ENCODE data around the gene GTPBP4. TPM values are rescaled to one million over a fixed set of nuclear protein-coding genes. Genes with fewer than 3 reads are reported as not detected.

Gene GTPBP4
- total RNA-seq, 1 experiment from 2014 or later, result 111 TPM

DNA sequence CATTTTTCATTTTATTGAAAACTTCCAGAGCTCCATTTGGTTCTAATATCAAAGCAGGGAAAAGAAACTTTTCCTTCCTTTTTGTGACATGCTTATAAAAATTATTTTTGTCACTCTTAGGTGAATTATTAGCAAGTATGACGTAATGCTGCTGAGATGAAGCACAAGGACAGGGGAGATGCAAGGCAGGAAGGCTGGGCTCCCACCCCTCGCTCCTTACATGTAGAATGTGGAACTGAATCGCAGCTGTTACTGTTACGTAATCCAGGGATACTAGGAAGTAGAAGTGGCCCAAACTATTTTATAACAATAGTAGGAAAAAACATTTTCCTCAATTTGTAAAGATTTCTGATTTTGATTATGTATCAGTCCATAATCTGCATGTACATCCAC, 17.1 kb upstream of the GTPBP4 start:
- ATAC-seq, result no peak
- no peaks in the 10 kb centered on the region; the same call in 1 of the 2 replicates for H3K27me3 ChIP-seq (ENCODE audit: insufficient read depth, low read length)
- RAD21 ChIA-PET (ENCODE audit: low non-redundant PET in 1 of 2, low total read pairs in 2 of 2, uncharacterized antibody in 2 of 2, unreplicated experiment in 2 of 2), result no interaction called here
- H2AFZ ChIP-seq (ENCODE audit: low read depth, low read length, poor library complexity, severe bottlenecking), result no peak overlapping the region
- POLR2A ChIA-PET, result no interaction called here
- no peaks in the 10 kb centered on the region for H3K79me2 ChIP-seq (ENCODE audit: insufficient read depth, low read length)
- BruUV-seq (replicated peaks), result no TSS peak
- H3K9me2 ChIP-seq (ENCODE audit: insufficient read depth), result no peaks in the 10 kb centered on the region
- H3K27ac ChIP-seq (ENCODE audit: low read depth, low read length), result no peak overlapping the region
- H3K4me2 ChIP-seq (ENCODE audit: low read length), result no peak overlapping the region
- no peaks in the 10 kb centered on the region for H3K9me3 ChIP-seq (ENCODE audit: control insufficient read depth in 1 of 2, insufficient read depth in 1 of 2, low read depth in 1 of 2, low read length in 2 of 2)
- CTCF ChIA-PET, result no interaction called here
- H3K36me3 ChIP-seq (ENCODE audit: control insufficient read depth in 1 of 2, insufficient read depth in 2 of 2, low read length in 2 of 2), result no peaks in the 10 kb centered on the region
- no peak overlapping the region for H3K4me3 ChIP-seq (replicated peaks in 1 of 2; ENCODE audit: low read depth in 1 of 2, low read length in 2 of 2)
- TF ChIP-seq, protein P1, sequence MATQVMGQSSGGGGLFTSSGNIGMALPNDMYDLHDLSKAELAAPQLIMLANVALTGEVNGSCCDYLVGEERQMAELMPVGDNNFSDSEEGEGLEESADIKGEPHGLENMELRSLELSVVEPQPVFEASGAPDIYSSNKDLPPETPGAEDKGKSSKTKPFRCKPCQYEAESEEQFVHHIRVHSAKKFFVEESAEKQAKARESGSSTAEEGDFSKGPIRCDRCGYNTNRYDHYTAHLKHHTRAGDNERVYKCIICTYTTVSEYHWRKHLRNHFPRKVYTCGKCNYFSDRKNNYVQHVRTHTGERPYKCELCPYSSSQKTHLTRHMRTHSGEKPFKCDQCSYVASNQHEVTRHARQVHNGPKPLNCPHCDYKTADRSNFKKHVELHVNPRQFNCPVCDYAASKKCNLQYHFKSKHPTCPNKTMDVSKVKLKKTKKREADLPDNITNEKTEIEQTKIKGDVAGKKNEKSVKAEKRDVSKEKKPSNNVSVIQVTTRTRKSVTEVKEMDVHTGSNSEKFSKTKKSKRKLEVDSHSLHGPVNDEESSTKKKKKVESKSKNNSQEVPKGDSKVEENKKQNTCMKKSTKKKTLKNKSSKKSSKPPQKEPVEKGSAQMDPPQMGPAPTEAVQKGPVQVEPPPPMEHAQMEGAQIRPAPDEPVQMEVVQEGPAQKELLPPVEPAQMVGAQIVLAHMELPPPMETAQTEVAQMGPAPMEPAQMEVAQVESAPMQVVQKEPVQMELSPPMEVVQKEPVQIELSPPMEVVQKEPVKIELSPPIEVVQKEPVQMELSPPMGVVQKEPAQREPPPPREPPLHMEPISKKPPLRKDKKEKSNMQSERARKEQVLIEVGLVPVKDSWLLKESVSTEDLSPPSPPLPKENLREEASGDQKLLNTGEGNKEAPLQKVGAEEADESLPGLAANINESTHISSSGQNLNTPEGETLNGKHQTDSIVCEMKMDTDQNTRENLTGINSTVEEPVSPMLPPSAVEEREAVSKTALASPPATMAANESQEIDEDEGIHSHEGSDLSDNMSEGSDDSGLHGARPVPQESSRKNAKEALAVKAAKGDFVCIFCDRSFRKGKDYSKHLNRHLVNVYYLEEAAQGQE (IDR thresholded peaks at IDR 0.05; ENCODE audit: low read depth), result no peak
- TF ChIP-seq ZFX (IDR thresholded peaks at IDR 0.05) (no peak), ZNF274 (IDR thresholded peaks at IDR 0.05; ENCODE audit: low read depth, low read length) (no peak), YY1 (IDR thresholded peaks at IDR 0.05; ENCODE audit: extremely low read depth, insufficient replicate concordance, low read depth, low read length) (no peak), SRF (IDR thresholded peaks at IDR 0.05; ENCODE audit: low read depth) (no peak)
- TF ChIP-seq, protein P2, sequence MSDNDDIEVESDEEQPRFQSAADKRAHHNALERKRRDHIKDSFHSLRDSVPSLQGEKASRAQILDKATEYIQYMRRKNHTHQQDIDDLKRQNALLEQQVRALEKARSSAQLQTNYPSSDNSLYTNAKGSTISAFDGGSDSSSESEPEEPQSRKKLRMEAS (IDR thresholded peaks at IDR 0.05), result no peak
- no peak overlapping the region for H3K9ac ChIP-seq (ENCODE audit: low read length)
- no peak for DNase-seq (ENCODE audit: low read depth, low spot score)
- no peaks in the 10 kb centered on the region for H3K4me1 ChIP-seq (ENCODE audit: control insufficient read depth in 1 of 2, insufficient read depth in 2 of 2, low read length in 2 of 2)
- intact Hi-C loops (cut with micrococcal nuclease), result no loop called here
- no peaks in the 10 kb centered on the region for H4K20me1 ChIP-seq (ENCODE audit: insufficient read depth)

DNA sequence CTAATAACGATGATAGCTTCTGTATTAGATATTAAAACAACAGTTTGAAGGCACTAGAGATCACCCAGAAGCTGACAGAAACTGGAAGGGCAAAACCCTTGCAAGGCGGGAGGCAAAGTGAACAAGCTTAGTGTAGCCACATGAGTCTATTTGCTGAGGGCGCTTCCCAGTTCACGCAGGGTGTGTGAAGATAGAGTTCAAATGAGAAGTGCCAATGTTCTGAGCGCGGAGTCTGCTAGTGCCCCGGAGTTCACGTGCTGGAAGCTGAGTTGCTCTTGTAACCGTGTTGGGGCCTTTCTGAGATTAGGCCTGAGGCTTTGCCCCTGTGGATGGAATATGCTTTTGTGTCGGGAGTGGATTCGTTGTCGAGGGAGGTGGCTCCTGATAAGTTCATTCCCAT, 16.6 kb upstream of the GTPBP4 start:
- POLR2A ChIA-PET, result no interaction called here
- H3K4me2 ChIP-seq (ENCODE audit: low read length), result no peak overlapping the region

More for the DNA sequence above, 16.6 kb upstream of the GTPBP4 start:
- RAD21 ChIA-PET (ENCODE audit: low non-redundant PET in 1 of 2, low total read pairs in 2 of 2, uncharacterized antibody in 2 of 2, unreplicated experiment in 2 of 2), result no interaction called here
- ATAC-seq, result no peak
- no TSS peak for BruUV-seq (replicated peaks)
- H3K9ac ChIP-seq (ENCODE audit: low read length), result no peak overlapping the region
- no peaks in the 10 kb centered on the region for H3K79me2 ChIP-seq (ENCODE audit: insufficient read depth, low read length)
- no peak overlapping the region for H3K27ac ChIP-seq (ENCODE audit: low read depth, low read length)
- no peaks in the 10 kb centered on the region; the same call in 1 of the 2 replicates for H3K27me3 ChIP-seq (ENCODE audit: insufficient read depth, low read length)
- no peaks in the 10 kb centered on the region for H3K36me3 ChIP-seq (ENCODE audit: control insufficient read depth in 1 of 2, insufficient read depth in 2 of 2, low read length in 2 of 2)
- H2AFZ ChIP-seq (ENCODE audit: low read depth, low read length, poor library complexity, severe bottlenecking), result no peak overlapping the region
- no peaks in the 10 kb centered on the region for H3K4me1 ChIP-seq (ENCODE audit: control insufficient read depth in 1 of 2, insufficient read depth in 2 of 2, low read length in 2 of 2)
- H3K4me3 ChIP-seq (replicated peaks in 1 of 2; ENCODE audit: low read depth in 1 of 2, low read length in 2 of 2), result no peak overlapping the region
- H4K20me1 ChIP-seq (ENCODE audit: insufficient read depth), result no peaks in the 10 kb centered on the region
- CTCF ChIA-PET, result no interaction called here
- no peak for TF ChIP-seq EGR1 (IDR thresholded peaks at IDR 0.05; ENCODE audit: low read depth)
- no peak for TF ChIP-seq FOSL1 (IDR thresholded peaks at IDR 0.05; ENCODE audit: low read depth)
- TF ChIP-seq CEBPB (IDR thresholded peaks at IDR 0.05; ENCODE audit: low read depth), result no peak
- TF ChIP-seq, protein P3, sequence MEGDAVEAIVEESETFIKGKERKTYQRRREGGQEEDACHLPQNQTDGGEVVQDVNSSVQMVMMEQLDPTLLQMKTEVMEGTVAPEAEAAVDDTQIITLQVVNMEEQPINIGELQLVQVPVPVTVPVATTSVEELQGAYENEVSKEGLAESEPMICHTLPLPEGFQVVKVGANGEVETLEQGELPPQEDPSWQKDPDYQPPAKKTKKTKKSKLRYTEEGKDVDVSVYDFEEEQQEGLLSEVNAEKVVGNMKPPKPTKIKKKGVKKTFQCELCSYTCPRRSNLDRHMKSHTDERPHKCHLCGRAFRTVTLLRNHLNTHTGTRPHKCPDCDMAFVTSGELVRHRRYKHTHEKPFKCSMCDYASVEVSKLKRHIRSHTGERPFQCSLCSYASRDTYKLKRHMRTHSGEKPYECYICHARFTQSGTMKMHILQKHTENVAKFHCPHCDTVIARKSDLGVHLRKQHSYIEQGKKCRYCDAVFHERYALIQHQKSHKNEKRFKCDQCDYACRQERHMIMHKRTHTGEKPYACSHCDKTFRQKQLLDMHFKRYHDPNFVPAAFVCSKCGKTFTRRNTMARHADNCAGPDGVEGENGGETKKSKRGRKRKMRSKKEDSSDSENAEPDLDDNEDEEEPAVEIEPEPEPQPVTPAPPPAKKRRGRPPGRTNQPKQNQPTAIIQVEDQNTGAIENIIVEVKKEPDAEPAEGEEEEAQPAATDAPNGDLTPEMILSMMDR (IDR thresholded peaks at IDR 0.05 in 2 of 3, conservative IDR thresholded peaks at IDR 0.05 in 1 of 3; ENCODE audit: borderline replicate concordance in 1 of 3, insufficient read depth in 1 of 3, low read depth in 2 of 3, low read length in 2 of 3), result no peak
- no peak for TF ChIP-seq SRF (IDR thresholded peaks at IDR 0.05; ENCODE audit: low read depth)
- no peak for TF ChIP-seq TCF7L2 (IDR thresholded peaks at IDR 0.05; ENCODE audit: borderline replicate concordance, extremely low read depth, insufficient read depth, insufficient read length)
- TF ChIP-seq CBX3 (IDR thresholded peaks at IDR 0.05; ENCODE audit: low read depth), result no peak
- TF ChIP-seq EZH2 (IDR thresholded peaks at IDR 0.05), result no peak
- no peak for TF ChIP-seq YY1 (IDR thresholded peaks at IDR 0.05; ENCODE audit: extremely low read depth, insufficient replicate concordance, low read depth, low read length)
- no peak for TF ChIP-seq ZFX (IDR thresholded peaks at IDR 0.05)
- no peaks in the 10 kb centered on the region; a peak in 1 of 4 replicates for H3K9me3 ChIP-seq (ENCODE audit: control insufficient read depth in 1 of 2, insufficient read depth in 1 of 2, low read depth in 1 of 2, low read length in 2 of 2)
- intact Hi-C loops (cut with micrococcal nuclease), result no loop called here
- DNase-seq (ENCODE audit: low read depth, low spot score), result no peak
- H3K9me2 ChIP-seq (ENCODE audit: insufficient read depth), result no peaks in the 10 kb centered on the region
